K562 (cell line): ENCODE results near the gene GSTM1. TPM values are rescaled to one million over a fixed set of nuclear protein-coding genes. Genes with fewer than 3 reads are reported as not detected.

Experiments
- ATAC-seq: fragments of 200-7000 bp; cut with Tn5 transposase; 3 replicates; pipeline ENCODE4 v1.9.1; 2020; ENCODE audit warnings: moderate library complexity
- Bru-seq: library from RNA; stranded (reverse); fragments of 400-500 nt; gene quantifications from one replicate; lab custom pipeline; 2021; lab: Mats Ljungman, UMichigan
- BruChase-seq, 2 experiments: library from RNA; stranded (reverse); fragments of 400-500 nt; gene quantifications; one replicate each; lab custom pipeline; 2021; lab: Mats Ljungman, UMichigan
- BruUV-seq: library from RNA; stranded (reverse); fragments of 400-500 nt; replicated peaks from 2 replicates; lab custom pipeline; 2021; lab: Mats Ljungman, UMichigan
- CTCF ChIA-PET: fragments of 300-600 bp; formaldehyde crosslinking; extraction: SDS; loops from one replicate; lab custom pipeline; 2021; ENCODE audit warnings: low intra/inter-chr PET ratio; lab: Yijun Ruan, JAX
- POLR2A ChIA-PET: fragments of 300-600, 350-650 bp; sonication (Branson Sonifier 250); formaldehyde crosslinking; extraction: SDS; loops from one replicate; lab custom pipeline; 2021; ENCODE audit warnings: antibody characterized with exemption, inconsistent platforms; lab: Yijun Ruan, JAX
- DNase-seq, 4 experiments: peaks; one replicate each; pipeline versions ENCODE4 v3.0.0 to v3.0.0-alpha.2; 2011 to 2018; ENCODE audit warnings: low spot score in 3 of 4, mixed read lengths in 3 of 4; ENCODE audit errors: extremely low read depth in 1 of 4
- FAIRE-seq: peaks from 2 replicates; lab custom pipeline; 2011; peaks lifted over from hg19 to GRCh38; lab: Jason Lieb, UNC
- H2AFZ ChIP-seq: 2 replicates; pipeline ENCODE4 v1.6.0; 2011; ENCODE audit warnings: low read depth, low read length, control low read depth, inconsistent platforms
- H3K27ac ChIP-seq: fragments of 200-600 bp; 3 replicates; pipeline ENCODE4 v1.8.0; 2011; ENCODE audit warnings: low read depth, mild to moderate bottlenecking, control low read depth, inconsistent platforms, low read length, moderate library complexity, mixed read lengths; ENCODE audit errors: extremely low read depth
- H3K27me3 ChIP-seq, 2 experiments: fragments of 300-600 bp in 1 of 2; 2 replicates in 1 of 2; 3 replicates in 1 of 2; pipeline versions ENCODE4 v1.6.0 to v1.8.0; 2011; ENCODE audit warnings: inconsistent platforms in 2 of 2, low read length in 2 of 2, mild to moderate bottlenecking in 1 of 2, mixed read lengths in 1 of 2, moderate library complexity in 1 of 2; ENCODE audit not compliant: control insufficient read depth in 2 of 2, insufficient read depth in 2 of 2
- H3K36me3 ChIP-seq: fragments of 300-600 bp; 3 replicates; pipeline ENCODE4 v1.8.0; 2011; ENCODE audit warnings: mild to moderate bottlenecking, low read length, inconsistent platforms; ENCODE audit not compliant: control insufficient read depth, insufficient read depth
- H3K4me1 ChIP-seq, 2 experiments: fragments of 200-600 bp in 1 of 2; replicated peaks in 1 of 2; 2 replicates in 1 of 2; 3 replicates in 1 of 2; pipeline versions ENCODE4 v1.5.1 to v1.8.0; 2011; ENCODE audit warnings: inconsistent platforms in 2 of 2, low read length in 2 of 2, mild to moderate bottlenecking in 1 of 2, mixed read lengths in 1 of 2, moderate library complexity in 1 of 2; ENCODE audit not compliant: control insufficient read depth in 2 of 2, insufficient read depth in 2 of 2
- H3K4me2 ChIP-seq: 2 replicates; pipeline ENCODE4 v1.6.1; 2011; ENCODE audit warnings: low read length, control low read depth, inconsistent platforms, mixed read lengths; ENCODE audit not compliant: insufficient read depth
- H3K4me3 ChIP-seq: fragments of 200-600 bp; sonication (generic), shearing (Covaris generic); 2 replicates; pipeline ENCODE4 v1.5.1; 2016; ENCODE audit warnings: control low read depth, inconsistent platforms
- H3K79me2 ChIP-seq: fragments of 200-600 bp; 3 replicates; pipeline ENCODE4 v1.8.0; 2011; ENCODE audit warnings: low read length, inconsistent platforms; ENCODE audit not compliant: control insufficient read depth, insufficient read depth
- H3K9ac ChIP-seq, 2 experiments: 2 replicates each; pipeline versions ENCODE4 v1.6.0 to v1.6.1; 2011; ENCODE audit warnings: low read depth in 2 of 2, low read length in 2 of 2, control low read depth in 1 of 2, inconsistent platforms in 1 of 2, mild to moderate bottlenecking in 1 of 2, mixed read lengths in 1 of 2; ENCODE audit not compliant: insufficient read depth in 1 of 2
- H3K9me1 ChIP-seq: one replicate; pipeline ENCODE4 v1.6.0; 2011; ENCODE audit warnings: inconsistent platforms, mild to moderate bottlenecking, low read length, moderate library complexity; ENCODE audit not compliant: control insufficient read depth, insufficient read depth
- H3K9me3 ChIP-seq: replicated peaks from 2 replicates; pipeline ENCODE4 v1.5.1; 2011; ENCODE audit warnings: low read depth, low read length, inconsistent platforms; ENCODE audit not compliant: control insufficient read depth, insufficient read depth
- H4K20me1 ChIP-seq: replicated peaks from 2 replicates; pipeline ENCODE4 v1.6.1; 2011; ENCODE audit warnings: low read length, inconsistent platforms, mixed read lengths; ENCODE audit not compliant: control insufficient read depth, insufficient read depth
- HOXB6 ChIP-seq: fragments of 250-450 bp; sonication (Bioruptor Pico); IDR thresholded peaks from 2 replicates; pipeline ENCODE4 v1.5.1; 2022; ENCODE audit warnings: mild to moderate bottlenecking, borderline replicate concordance
- NR2F6 ChIP-seq: fragments of 450-650 bp; formaldehyde crosslinking; IDR thresholded peaks from 2 replicates; pipeline ENCODE4 v1.4.0; 2020; ENCODE audit warnings: mild to moderate bottlenecking
- SMARCA5 ChIP-seq: fragments of 450-650 bp; IDR thresholded peaks from 2 replicates; pipeline ENCODE4 v1.6.1; 2016
- ZNF324 ChIP-seq: fragments of 250-450 bp; sonication (Bioruptor Pico); IDR thresholded peaks from 2 replicates; pipeline ENCODE4 v1.4.0; 2020; ENCODE audit warnings: mild to moderate bottlenecking
- ZNF707 ChIP-seq: fragments of 250-450 bp; sonication (Bioruptor Pico); conservative IDR thresholded peaks from 2 replicates; pipeline ENCODE4 v1.8.0; 2022; ENCODE audit warnings: inconsistent platforms, mild to moderate bottlenecking, moderate library complexity
- WGBS: fragments of 100-300 bp; shearing (Covaris generic); methylation state at CpG from one replicate; pipeline ENCODE4 v1.1.6; 2016; ENCODE audit warnings: low coverage, mixed read lengths; ENCODE audit not compliant: insufficient coverage; ENCODE audit errors: missing lambda C conversion rate; 5-methylcytosine and 5-hydroxymethylcytosine counted together
- in situ Hi-C: fragments of 300-500 bp; cut with MboI; formaldehyde crosslinking; loops from 4 replicates; pipeline ENCODE4 v1.15.0; 2018; ENCODE audit warnings: inconsistent platforms, mixed read lengths
- intact Hi-C: fragments of 100-400 bp; cut with micrococcal nuclease; formaldehyde crosslinking; loops from 2 replicates; pipeline ENCODE4 v1.14.2; 2022
- long read RNA-seq, 3 experiments: library from polyadenylated mRNA in 2 of 3; library from RNA in 1 of 3; unstranded in 2 of 3; stranded (forward) in 1 of 3; transcript quantifications; one replicate each; pipeline ENCODE4 v2.0.0, GENCODE V29; 2019 to 2022
- polyA minus RNA-seq, 3 experiments: library from RNA; depleted of rRNA, polyadenylated mRNA; stranded (reverse); fragments of >200 nt; gene quantifications; 2 replicates each; pipeline ENCODE4 v1.2.3, GENCODE V29; 2011
- polyA plus RNA-seq, 8 experiments: library from polyadenylated mRNA; depleted of rRNA in 4 of 8; stranded (reverse) in 5 of 8; unstranded in 3 of 8; fragments of >200 nt; fragmentation: Nextera tagmentation in 2 of 8; fragmentation: Illumina TruSeq in 1 of 8; extraction: Ambion mirVana in 2 of 8; extraction: Trizol in 1 of 8; gene quantifications; 2 replicates each; pipeline versions ENCODE4 v1.2.1 to v1.2.3, GENCODE V29; 2011 to 2014; ENCODE audit warnings: inconsistent platforms in 1 of 8, missing spikeins in 1 of 8
- total RNA-seq, 7 experiments: library from RNA; depleted of rRNA in 6 of 7; stranded (reverse); fragments of >200 nt in 6 of 7; fragmentation: Illumina TruSeq in 2 of 7; extraction: Trizol in 2 of 7; gene quantifications; 2 replicates each; pipeline versions ENCODE4 v1.2.1 to v1.2.3, GENCODE V29; 2011 to 2021; ENCODE audit warnings: low replicate concordance in 1 of 7
- TF ChIP-seq, protein P1 (sequence below): fragments of 450-650 bp; formaldehyde crosslinking; IDR thresholded peaks from 2 replicates; pipeline ENCODE4 v1.4.0; 2022; ENCODE audit warnings: mild to moderate bottlenecking, moderate library complexity
- TF ChIP-seq, protein P2 (sequence below): fragments of 450-650 bp; conservative IDR thresholded peaks from 2 replicates; pipeline ENCODE4 v1.6.1; 2016; ENCODE audit warnings: missing genetic modification characterization, low read depth, mild to moderate bottlenecking, missing compliant biosample characterization, moderate library complexity
- TF ChIP-seq, protein P3 (sequence below): fragments of 200-800 bp; sonication (Bioruptor generic); IDR thresholded peaks from 2 replicates; pipeline ENCODE4 v1.6.1; 2017; ENCODE audit warnings: missing genetic modification characterization, missing compliant biosample characterization
- TF ChIP-seq, protein P4 (sequence below), 2 experiments: fragments of 250-450 bp in 1 of 2; fragments of 450-650 bp in 1 of 2; sonication (Bioruptor Pico) in 1 of 2; IDR thresholded peaks; 2 replicates each; pipeline versions ENCODE4 v1.6.1 to v1.8.0; 2016 to 2021; ENCODE audit warnings: mild to moderate bottlenecking in 2 of 2, moderate library complexity in 2 of 2, missing compliant biosample characterization in 1 of 2, missing genetic modification characterization in 1 of 2
- TF ChIP-seq, protein P5 (sequence below), 2 experiments: fragments of 450-650 bp; IDR thresholded peaks; 2 replicates each; pipeline ENCODE4 v1.6.1; 2016

The GSTM1 gene
- 0.65 and 0.70 TPM in 2 replicates for total RNA-seq (2011; cell fraction: chromatin; rRNA removed; ENCODE audit: low replicate concordance)
- total RNA-seq (2011; cell fraction: nucleolus; rRNA removed) = not detected in 2 replicates
- total RNA-seq (2011; cell fraction: nucleoplasm; rRNA removed) = not detected in 2 replicates
- total RNA-seq (2014; rRNA removed) (not detected in 2 replicates), total RNA-seq (2014; rRNA removed; fragmentation: Illumina TruSeq; extraction: Trizol) (not detected in 2 replicates), total RNA-seq (2015; rRNA removed; fragmentation: Illumina TruSeq; extraction: Trizol) (not detected in 2 replicates), total RNA-seq (2021) (not detected in 2 replicates), polyA plus RNA-seq (2011; rRNA removed) (0.14 TPM in 1 of 2 replicates, not detected in the other), polyA plus RNA-seq (2014; fragmentation: Illumina TruSeq; extraction: Trizol) (not detected in 2 replicates), polyA plus RNA-seq (2014; fragmentation: Nextera tagmentation; extraction: Ambion mirVana) (not detected), polyA plus RNA-seq (2014; rRNA removed) (not detected in 2 replicates), polyA minus RNA-seq (2011; rRNA and poly(A)+ RNA removed) (0.18 and 0.28 TPM in 2 replicates), Bru-seq, nascent RNA (percentile 23 among the genes with signal in this experiment), BruChase-seq, experiment 1, labeled RNA remaining after a 2-hour chase (not detected), BruChase-seq, experiment 2, labeled RNA remaining after a 6-hour chase (not detected)
- polyA plus RNA-seq (2011; cell fraction: cytosol; rRNA removed) = 0.21 and 0.29 TPM in 2 replicates
- polyA plus RNA-seq (2011; cell fraction: nucleus; rRNA removed) = 0.59 and 1.3 TPM in 2 replicates
- polyA plus RNA-seq (2012) = 0.07 and 0.40 TPM in 2 replicates
- polyA minus RNA-seq (2011; cell fraction: cytosol; rRNA and poly(A)+ RNA removed) = not detected in 2 replicates
- not detected in 2 replicates for polyA minus RNA-seq (2011; cell fraction: nucleus; rRNA and poly(A)+ RNA removed)
- long read RNA-seq, experiment 1 = 0 reads
- long read RNA-seq, experiment 2 = 0 reads
- long read RNA-seq, experiment 3 = 0 reads

DNA sequence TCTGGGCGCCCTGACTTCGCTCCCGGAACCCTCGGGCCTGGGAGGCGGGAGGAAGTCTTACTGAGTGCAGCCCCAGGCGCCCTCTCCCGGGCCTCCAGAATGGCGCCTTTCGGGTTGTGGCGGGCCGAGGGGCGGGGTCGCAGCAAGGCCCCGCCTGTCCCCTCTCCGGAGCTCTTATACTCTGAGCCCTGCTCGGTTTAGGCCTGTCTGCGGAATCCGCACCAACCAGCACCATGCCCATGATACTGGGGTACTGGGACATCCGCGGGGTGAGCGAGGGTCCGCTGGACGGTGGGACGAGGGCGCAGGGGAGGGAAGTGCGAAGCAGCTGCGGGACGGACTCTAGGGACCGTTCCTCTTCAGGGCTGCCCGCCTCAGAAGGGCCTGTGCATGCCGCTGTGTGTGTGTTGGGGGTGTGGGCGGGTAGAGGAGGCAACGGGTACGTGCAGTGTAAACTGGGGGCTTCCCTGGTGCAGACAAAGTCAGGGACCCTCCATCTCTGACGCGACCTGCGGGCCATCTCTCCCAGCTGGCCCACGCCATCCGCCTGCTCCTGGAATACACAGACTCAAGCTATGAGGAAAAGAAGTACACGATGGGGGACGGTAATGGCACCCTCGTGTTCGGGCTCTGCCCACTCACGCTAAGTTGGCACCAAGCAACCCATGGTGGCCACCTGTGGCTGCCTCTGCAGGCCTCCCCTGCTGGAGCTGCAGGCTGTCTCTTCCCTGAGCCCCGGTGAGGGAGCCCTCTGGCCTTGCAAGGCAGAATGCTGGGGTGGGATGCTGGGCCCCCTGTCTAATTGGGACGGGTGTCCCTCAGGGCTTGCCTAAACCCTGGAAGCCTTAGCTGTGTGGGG, at the start of gene GSTM1:
Gene GSTM1 (plus strand): TSS at position 177 of the 859 bp plus-strand sequence. CDS start 57 bp downstream, at position 234.
- no peaks in the 10 kb centered on the region for H3K9me1 ChIP-seq
- no peaks in the 10 kb centered on the region for H4K20me1 ChIP-seq
- no peak within 1 kb of the TSS for H3K4me3 ChIP-seq
- WGBS = no CpG with 5 or more reads among the region's 46 CpGs
- no peak within 1 kb of the TSS for H3K9ac ChIP-seq
- ATAC-seq (no peak), DNase-seq (no peak), FAIRE-seq (no peak)
- in situ Hi-C loops (no loop called here), intact Hi-C loops (no loop called here)
- ChIA-PET CTCF (no interaction called here), POLR2A (no interaction called here)
- no peaks in the 10 kb centered on the region for H3K36me3 ChIP-seq
- no peak within 1 kb of the TSS for H3K27ac ChIP-seq
- H3K9me3 ChIP-seq = no peaks in the 10 kb centered on the region
- no TSS peak for BruUV-seq
- H3K4me1 ChIP-seq = no peaks in the 10 kb centered on the region
- H2AFZ ChIP-seq = no peak within 1 kb of the TSS
- H3K79me2 ChIP-seq = no peaks in the 10 kb centered on the region
- H3K27me3 ChIP-seq = no peaks in the 10 kb centered on the region
- no peak within 1 kb of the TSS for H3K4me2 ChIP-seq
- TF ChIP-seq, protein P1, sequence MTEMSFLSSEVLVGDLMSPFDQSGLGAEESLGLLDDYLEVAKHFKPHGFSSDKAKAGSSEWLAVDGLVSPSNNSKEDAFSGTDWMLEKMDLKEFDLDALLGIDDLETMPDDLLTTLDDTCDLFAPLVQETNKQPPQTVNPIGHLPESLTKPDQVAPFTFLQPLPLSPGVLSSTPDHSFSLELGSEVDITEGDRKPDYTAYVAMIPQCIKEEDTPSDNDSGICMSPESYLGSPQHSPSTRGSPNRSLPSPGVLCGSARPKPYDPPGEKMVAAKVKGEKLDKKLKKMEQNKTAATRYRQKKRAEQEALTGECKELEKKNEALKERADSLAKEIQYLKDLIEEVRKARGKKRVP = no peak
- TF ChIP-seq, protein P2, sequence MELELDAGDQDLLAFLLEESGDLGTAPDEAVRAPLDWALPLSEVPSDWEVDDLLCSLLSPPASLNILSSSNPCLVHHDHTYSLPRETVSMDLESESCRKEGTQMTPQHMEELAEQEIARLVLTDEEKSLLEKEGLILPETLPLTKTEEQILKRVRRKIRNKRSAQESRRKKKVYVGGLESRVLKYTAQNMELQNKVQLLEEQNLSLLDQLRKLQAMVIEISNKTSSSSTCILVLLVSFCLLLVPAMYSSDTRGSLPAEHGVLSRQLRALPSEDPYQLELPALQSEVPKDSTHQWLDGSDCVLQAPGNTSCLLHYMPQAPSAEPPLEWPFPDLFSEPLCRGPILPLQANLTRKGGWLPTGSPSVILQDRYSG = no peak
- TF ChIP-seq, protein P3, sequence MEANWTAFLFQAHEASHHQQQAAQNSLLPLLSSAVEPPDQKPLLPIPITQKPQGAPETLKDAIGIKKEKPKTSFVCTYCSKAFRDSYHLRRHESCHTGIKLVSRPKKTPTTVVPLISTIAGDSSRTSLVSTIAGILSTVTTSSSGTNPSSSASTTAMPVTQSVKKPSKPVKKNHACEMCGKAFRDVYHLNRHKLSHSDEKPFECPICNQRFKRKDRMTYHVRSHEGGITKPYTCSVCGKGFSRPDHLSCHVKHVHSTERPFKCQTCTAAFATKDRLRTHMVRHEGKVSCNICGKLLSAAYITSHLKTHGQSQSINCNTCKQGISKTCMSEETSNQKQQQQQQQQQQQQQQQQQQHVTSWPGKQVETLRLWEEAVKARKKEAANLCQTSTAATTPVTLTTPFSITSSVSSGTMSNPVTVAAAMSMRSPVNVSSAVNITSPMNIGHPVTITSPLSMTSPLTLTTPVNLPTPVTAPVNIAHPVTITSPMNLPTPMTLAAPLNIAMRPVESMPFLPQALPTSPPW = no peak
- TF ChIP-seq NR2F6 (CRISPR knock-in tag) = no peak
- TF ChIP-seq, protein P4, sequence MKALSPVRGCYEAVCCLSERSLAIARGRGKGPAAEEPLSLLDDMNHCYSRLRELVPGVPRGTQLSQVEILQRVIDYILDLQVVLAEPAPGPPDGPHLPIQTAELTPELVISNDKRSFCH (CRISPR knock-in tag; IDR thresholded peaks at IDR 0.05) = no peak
- TF ChIP-seq, protein P4 (tag; IDR thresholded peaks at IDR 0.05) = no peak
- TF ChIP-seq ZNF324 (CRISPR knock-in tag) = no peak
- no peak for TF ChIP-seq HOXB6 (CRISPR knock-in tag)
- no peak for TF ChIP-seq ZNF707 (CRISPR knock-in tag)
- TF ChIP-seq, protein P5, sequence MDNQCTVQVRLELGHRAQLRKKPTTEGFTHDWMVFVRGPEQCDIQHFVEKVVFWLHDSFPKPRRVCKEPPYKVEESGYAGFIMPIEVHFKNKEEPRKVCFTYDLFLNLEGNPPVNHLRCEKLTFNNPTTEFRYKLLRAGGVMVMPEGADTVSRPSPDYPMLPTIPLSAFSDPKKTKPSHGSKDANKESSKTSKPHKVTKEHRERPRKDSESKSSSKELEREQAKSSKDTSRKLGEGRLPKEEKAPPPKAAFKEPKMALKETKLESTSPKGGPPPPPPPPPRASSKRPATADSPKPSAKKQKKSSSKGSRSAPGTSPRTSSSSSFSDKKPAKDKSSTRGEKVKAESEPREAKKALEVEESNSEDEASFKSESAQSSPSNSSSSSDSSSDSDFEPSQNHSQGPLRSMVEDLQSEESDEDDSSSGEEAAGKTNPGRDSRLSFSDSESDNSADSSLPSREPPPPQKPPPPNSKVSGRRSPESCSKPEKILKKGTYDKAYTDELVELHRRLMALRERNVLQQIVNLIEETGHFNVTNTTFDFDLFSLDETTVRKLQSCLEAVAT (IDR thresholded peaks at IDR 0.05) = no peak
- TF ChIP-seq SMARCA5 = no peak
